Ascending aorta (tissue), 2 donors: ENCODE data around the gene ATRNL1. TPM values are rescaled to one million over a fixed set of nuclear protein-coding genes. Genes with fewer than 3 reads are reported as not detected.

Experiments used
- DNase-seq, 2 donors: peaks; one replicate each; pipeline ENCODE4 v3.0.0-alpha.2; 2019; ENCODE audit warnings: low spot score in 2 of 2
- H3K27ac ChIP-seq, 2 donors: fragments of 200-600 bp; sonication (generic); one replicate each; pipeline ENCODE4 v1.5.1; 2016 to 2017; ENCODE audit warnings: mild to moderate bottlenecking in 1 of 2
- H3K27me3 ChIP-seq: fragments of 200-600 bp; sonication (generic); one replicate; pipeline ENCODE4 v1.5.1; 2017
- H3K36me3 ChIP-seq, 2 donors: fragments of 200-600 bp; sonication (generic); one replicate each; pipeline ENCODE4 v1.5.1; 2016
- H3K4me1 ChIP-seq, 2 donors: fragments of 200-600 bp; sonication (generic); one replicate each; pipeline ENCODE4 v1.5.1; 2016 to 2017; ENCODE audit warnings: mild to moderate bottlenecking in 1 of 2
- H3K4me3 ChIP-seq, 2 donors: fragments of 200-600 bp; sonication (generic); one replicate each; pipeline ENCODE4 v1.5.1; 2016 to 2017; ENCODE audit warnings: mild to moderate bottlenecking in 1 of 2
- H3K9me3 ChIP-seq, 2 donors: fragments of 200-600 bp; sonication (generic); one replicate each; pipeline ENCODE4 v1.5.1; 2016
- intact Hi-C: fragments of 100-400 bp; cut with DNase I; formaldehyde crosslinking; loops from one replicate; pipeline ENCODE4 v1.15.1; 2023
- total RNA-seq: library from RNA; depleted of rRNA; stranded (reverse); fragments of >200 nt; gene quantifications from one replicate; pipeline ENCODE4 v1.1.0, GENCODE V29; 2016
- TF ChIP-seq, protein P1 (sequence below), 3 experiments: fragments of 200-600 bp in 2 of 3; fragments of 450-650 bp in 1 of 3; sonication (generic) in 2 of 3; IDR thresholded peaks; one replicate each; pipeline ENCODE4 v1.5.1; 2016 to 2019; ENCODE audit warnings: antibody characterized with exemption in 3 of 3, mild to moderate bottlenecking in 1 of 3, moderate library complexity in 1 of 3

Gene ATRNL1
- total RNA-seq, 1 donor from 2014 or later, result 15.4 TPM

DNA sequence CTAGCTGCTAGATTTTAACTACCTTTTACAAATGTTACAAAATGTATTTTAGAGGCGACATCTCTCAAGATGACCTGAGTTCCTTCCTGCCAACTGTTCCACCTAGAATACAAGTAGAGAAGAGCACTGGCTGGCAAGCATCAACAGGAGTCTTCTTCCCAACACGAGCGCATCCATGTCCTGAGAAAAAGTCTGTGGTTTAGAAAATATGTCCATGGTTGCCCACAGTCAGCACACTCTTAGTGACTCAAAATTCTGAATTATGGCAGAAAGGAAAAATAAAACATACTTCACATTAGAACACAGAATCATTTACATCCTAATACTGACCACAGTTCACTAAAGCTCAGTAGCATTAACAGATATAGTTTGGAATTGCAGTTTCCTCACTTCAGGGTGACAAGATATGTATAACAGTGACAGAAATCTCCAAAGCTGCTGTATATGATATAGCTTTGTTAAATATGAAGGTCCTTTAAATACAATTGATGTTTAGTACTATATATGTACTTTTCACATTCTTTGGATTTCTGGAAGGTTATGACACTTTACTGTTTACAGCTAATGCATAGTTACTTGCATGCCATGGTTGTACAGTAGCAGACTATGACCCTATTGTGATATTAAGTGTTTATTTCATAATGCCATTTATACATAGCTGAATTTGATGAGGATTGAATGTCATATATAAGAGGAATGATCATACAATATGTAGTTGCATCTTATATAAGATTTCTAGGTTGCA, 852.7 kb downstream of the ATRNL1 start:
- TF ChIP-seq, protein P1, sequence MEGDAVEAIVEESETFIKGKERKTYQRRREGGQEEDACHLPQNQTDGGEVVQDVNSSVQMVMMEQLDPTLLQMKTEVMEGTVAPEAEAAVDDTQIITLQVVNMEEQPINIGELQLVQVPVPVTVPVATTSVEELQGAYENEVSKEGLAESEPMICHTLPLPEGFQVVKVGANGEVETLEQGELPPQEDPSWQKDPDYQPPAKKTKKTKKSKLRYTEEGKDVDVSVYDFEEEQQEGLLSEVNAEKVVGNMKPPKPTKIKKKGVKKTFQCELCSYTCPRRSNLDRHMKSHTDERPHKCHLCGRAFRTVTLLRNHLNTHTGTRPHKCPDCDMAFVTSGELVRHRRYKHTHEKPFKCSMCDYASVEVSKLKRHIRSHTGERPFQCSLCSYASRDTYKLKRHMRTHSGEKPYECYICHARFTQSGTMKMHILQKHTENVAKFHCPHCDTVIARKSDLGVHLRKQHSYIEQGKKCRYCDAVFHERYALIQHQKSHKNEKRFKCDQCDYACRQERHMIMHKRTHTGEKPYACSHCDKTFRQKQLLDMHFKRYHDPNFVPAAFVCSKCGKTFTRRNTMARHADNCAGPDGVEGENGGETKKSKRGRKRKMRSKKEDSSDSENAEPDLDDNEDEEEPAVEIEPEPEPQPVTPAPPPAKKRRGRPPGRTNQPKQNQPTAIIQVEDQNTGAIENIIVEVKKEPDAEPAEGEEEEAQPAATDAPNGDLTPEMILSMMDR (IDR thresholded peaks at IDR 0.05), result no peak
- no peaks in the 10 kb centered on the region for H3K9me3 ChIP-seq
- H3K4me3 ChIP-seq, result no peak overlapping the region
- H3K27me3 ChIP-seq, result no peaks in the 10 kb centered on the region
- DNase-seq, result no peak
- intact Hi-C loops, result loop anchor here (5.0 kb wide), 2 partner anchors 326 to 341 kb away; partner anchors contain the start of gene GFRA1
- H3K4me1 ChIP-seq, result peaks cover 0 to 2% of the 10 kb centered on the region in 2 donors
- no peak overlapping the region for H3K27ac ChIP-seq
- H3K36me3 ChIP-seq, result no peaks in the 10 kb centered on the region

DNA sequence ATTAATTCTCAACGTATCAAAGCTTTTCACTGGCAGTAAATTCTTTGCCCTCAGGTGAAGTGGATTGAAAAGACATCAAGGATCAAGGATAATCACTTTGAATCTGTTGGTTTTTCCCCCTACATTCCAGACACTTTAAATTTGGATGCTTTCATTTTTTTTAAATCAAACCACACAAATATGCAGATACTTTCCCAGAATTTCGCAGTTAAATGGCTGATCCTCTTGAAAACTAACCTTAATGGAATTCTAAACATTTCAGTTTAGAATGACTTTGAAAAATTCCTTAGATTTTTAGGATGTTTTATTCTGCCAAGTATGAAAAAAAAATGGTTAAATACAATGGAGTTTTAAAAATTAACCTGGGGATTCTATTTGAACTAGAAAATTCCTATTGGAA, 853.9 kb downstream of the ATRNL1 start:
- intact Hi-C loops, result loop anchor here (5.0 kb wide), 2 partner anchors 325 to 340 kb away; partner anchors contain the start of gene GFRA1
- Histone ChIP-seq H3K9me3 (no peaks in the 10 kb centered on the region), H3K36me3 (no peaks in the 10 kb centered on the region), H3K27ac (no peak overlapping the region), H3K4me3 (no peak overlapping the region), H3K4me1 (peaks cover 4 to 8% of the 10 kb centered on the region in 2 donors), H3K27me3 (no peaks in the 10 kb centered on the region)
- no peak for DNase-seq
- TF ChIP-seq, protein P1 (IDR thresholded peaks at IDR 0.05), result no peak

DNA sequence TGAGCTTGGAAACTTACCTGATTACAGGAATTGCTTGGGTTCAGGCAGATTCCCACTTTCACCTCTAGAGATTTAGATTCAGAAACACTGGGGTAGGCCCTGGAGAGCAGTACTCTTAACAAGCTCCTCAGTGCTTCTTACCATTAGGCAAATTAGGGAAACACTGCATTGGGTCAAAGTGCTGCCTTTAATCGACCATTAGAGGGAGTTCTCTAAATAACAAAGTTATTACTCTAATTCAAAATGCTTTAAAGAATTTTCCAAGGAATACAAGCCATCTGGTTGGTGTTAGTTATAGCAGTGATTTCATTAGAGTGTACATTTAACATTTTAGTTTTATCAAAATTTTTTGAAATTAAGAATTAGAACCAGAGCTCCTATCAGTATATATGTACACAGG, 855.3 kb downstream of the ATRNL1 start:
- Histone ChIP-seq H3K9me3 (no peaks in the 10 kb centered on the region), H3K36me3 (no peaks in the 10 kb centered on the region), H3K4me1 (peaks cover 4 to 8% of the 10 kb centered on the region in 2 donors), H3K4me3 (no peak overlapping the region), H3K27me3 (no peaks in the 10 kb centered on the region), H3K27ac (no peak overlapping the region)
- intact Hi-C loops, result loop anchor here (5.0 kb wide), 2 partner anchors 324 to 339 kb away; partner anchors contain the start of gene GFRA1
- TF ChIP-seq, protein P1 (IDR thresholded peaks at IDR 0.05), result peak; percentile 12 to 47 (median 23)
- DNase-seq, result no peak

DNA sequence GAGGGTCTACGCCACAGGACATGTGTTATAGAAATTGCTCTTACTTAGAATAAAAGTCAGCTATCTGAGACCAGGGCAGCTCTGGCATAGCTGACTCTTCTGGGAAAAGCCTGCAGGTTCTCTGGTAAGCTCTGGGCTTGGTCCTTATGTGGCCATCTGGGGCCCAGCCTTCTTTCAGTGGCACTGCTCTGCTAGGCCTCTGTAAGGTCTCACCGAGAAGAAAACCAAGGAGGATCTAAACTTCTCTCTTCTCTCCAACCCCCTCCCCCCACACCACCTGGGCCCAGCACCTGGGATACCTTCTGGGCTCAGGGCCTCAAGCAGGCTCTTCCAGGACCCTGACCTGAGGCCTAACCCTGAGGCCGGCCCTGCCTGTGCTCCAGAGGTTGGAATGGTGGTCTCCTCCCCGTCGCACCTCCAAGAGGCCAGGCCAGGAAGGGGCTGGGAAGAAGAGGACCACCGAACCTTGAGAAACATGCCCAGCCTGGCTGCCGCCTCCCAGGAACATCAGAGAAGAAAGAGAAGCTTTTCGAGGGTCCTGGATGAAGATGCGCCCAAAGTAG, 856.2 kb downstream of the ATRNL1 start:
- Histone ChIP-seq H3K9me3 (no peaks in the 10 kb centered on the region), H3K36me3 (no peaks in the 10 kb centered on the region), H3K27ac (peak overlapping the region in 1 of 2 donors; percentile 21), H3K4me3 (no peak overlapping the region), H3K27me3 (no peaks in the 10 kb centered on the region), H3K4me1 (peaks cover 4 to 8% of the 10 kb centered on the region in 2 donors)
- TF ChIP-seq, protein P1 (IDR thresholded peaks at IDR 0.05), result no peak
- intact Hi-C loops, result loop anchor here (5.0 kb wide), 2 partner anchors 323 to 338 kb away; partner anchors contain the start of gene GFRA1
- no peak for DNase-seq

DNA sequence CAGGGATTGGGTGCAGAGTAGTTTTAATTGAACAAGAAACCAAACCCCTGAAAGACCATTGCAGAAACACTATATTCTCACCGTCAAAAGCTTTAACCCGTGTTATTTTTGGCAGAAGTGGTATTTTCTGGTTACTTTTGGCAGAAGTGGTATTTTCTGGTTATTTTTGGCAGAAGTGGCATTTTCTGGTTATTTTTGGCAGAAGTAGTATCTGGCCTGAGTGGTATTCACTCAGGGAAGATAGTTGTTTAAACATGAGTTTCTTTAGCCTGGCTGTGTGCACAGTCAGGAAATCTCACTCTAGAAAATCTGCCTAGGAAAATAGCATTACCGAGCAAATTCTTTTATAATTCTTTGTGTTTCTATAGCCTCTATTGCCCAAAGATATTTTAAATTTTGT, 857.2 kb downstream of the ATRNL1 start:
- peak overlapping the region in 1 of 2 donors; percentile 45 for H3K27ac ChIP-seq
- TF ChIP-seq, protein P1 (IDR thresholded peaks at IDR 0.05), result no peak
- H3K4me3 ChIP-seq, result no peak overlapping the region
- no peak for DNase-seq
- H3K4me1 ChIP-seq, result peaks cover 4 to 8% of the 10 kb centered on the region in 2 donors
- H3K9me3 ChIP-seq, result no peaks in the 10 kb centered on the region
- no peaks in the 10 kb centered on the region for H3K27me3 ChIP-seq
- H3K36me3 ChIP-seq, result no peaks in the 10 kb centered on the region
- intact Hi-C loops, result no loop called here
